Embryonic facial prominence (tissue), 1 donor: ENCODE data around the gene FAM228A.

Source experiments
- DNase-seq: peaks from one replicate; pipeline ENCODE4 v3.0.0-alpha.2; 2016; ENCODE audit errors: extremely low spot score

The FAM228A gene

DNA sequence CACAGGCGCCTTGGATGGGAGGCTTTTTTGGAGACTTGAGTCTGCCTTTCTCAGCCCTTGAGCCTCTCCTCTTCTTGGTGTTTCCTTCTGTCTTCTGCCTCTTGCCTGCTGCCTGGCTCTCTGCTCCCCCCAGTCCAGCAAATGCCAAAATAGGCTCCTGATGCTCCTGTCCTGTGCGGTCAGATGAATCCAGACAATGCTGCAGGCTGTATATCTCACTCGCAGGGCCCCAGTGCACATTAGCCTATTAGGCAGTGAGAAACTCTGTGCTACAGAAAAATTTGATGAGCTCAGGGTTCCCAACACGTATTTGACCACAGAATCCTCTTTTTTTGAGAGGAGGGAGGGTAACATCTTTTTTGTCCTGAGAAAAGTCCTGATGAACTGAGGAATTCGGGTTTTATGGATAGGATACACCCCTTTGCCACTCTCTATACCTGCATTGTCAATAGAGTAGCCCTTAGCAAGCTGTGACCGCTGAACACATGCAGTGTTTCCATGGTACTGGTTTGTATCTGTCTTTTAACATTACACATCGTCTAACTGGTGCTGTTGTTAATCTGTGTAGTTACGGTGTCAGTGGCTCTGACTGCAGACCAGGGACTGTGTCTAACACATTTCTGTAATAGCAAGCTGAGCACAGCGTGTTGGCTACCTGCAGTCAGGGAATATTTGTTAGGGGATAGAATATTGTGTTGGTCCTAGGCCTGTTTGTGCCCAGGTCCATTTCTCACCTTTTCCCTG, 50.8 kb downstream of the FAM228A start:
- no peak for DNase-seq

DNA sequence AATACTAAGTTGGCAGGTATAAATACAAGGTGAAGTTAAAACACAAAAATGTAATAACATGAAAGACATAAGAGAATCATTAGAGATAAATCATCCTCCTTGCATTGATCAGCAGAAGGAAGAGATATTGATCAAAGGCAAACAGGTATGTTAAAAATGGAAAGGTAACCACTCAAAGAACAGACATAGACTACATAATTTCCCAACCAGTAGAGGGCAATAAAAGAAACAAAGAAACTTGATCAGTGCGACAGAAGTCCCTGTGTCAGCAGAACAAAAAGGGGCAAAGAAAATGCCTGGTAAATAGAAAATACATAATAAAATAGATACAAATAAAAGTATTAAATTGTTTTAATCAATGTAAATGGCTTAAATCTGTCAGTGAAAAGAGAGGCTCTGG, 53.6 kb downstream of the FAM228A start:
- no peak for DNase-seq

- DNase-seq = no peak
Observed at GRCh38 chr2:24231461-24231881, 56.6 kb downstream of the FAM228A start.

DNA sequence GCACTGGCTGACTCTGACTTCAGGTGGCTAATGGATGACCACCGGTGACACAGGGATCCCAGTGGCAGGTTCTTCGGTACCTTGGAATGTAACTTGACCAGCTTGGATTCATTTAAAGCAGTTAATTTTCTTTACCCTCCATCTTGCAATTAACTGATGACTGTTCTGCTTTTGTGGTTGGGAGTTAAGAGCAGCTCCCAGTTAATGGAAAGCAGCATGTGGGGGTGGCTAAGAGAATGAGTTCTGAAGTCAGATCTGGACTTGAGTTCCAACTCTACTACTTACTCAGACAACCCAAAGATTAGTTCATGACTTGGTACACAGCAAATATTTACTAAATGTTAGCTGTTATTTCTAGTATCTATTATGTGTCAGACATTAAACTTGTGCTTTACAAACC, 58.5 kb downstream of the FAM228A start:
- DNase-seq = no peak

DNA sequence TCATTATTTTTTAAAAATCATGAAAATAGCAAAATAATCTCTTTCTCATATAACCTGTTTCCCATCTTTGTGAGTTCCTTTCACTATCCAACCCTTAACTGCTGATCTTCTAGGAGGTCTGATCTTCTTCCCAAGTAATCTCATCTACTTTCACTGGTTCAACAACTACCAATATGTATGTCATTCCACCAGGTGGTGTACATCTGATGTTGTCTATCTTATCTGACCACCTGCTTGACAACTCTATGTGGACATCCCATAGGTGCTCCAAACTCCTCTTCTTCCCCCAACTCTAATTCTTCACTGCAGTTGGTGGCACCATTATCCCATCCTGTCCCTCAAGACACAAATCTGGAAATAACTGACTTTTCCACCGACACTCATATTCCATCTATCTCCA, 62.5 kb downstream of the FAM228A start:
- DNase-seq = no peak

GRCh38 chr2:24238158-24238557, 63.3 kb downstream of the FAM228A start:
- DNase-seq = no peak

- DNase-seq = no peak
Observed at GRCh38 chr2:24239553-24239952, 64.7 kb downstream of the FAM228A start.
